IMR-90 (cell line): Measurements from ENCODE around the gene CREBBP. TPM values are rescaled to one million over a fixed set of nuclear protein-coding genes. Genes with fewer than 3 reads are reported as not detected.

Source experiments
- ATAC-seq: fragments of 200-7000 bp; cut with Tn5 transposase; 2 replicates; pipeline ENCODE4 v1.9.1; 2020; ENCODE audit warnings: low read depth, mild to moderate bottlenecking, moderate library complexity
- BruUV-seq: library from RNA; stranded (reverse); fragments of 400-500 nt; replicated peaks from 2 replicates; lab custom pipeline; 2021; lab: Mats Ljungman, UMichigan
- CTCF ChIA-PET: fragments of 300-600 bp; formaldehyde crosslinking; extraction: SDS; loops from one replicate; lab custom pipeline; 2021; ENCODE audit warnings: antibody characterized with exemption; lab: Yijun Ruan, JAX
- POLR2A ChIA-PET: fragments of 300-600 bp; sonication (Branson Sonifier 250); formaldehyde crosslinking; loops from one replicate; lab custom pipeline; 2022; ENCODE audit warnings: antibody characterized with exemption; ENCODE audit not compliant: unreplicated experiment; lab: Charles Lee
- DNase-seq: peaks from one replicate; pipeline ENCODE4 v3.0.0; 2013
- H2AFZ ChIP-seq: replicated peaks from 2 replicates; pipeline ENCODE3; 2013; ENCODE audit warnings: low read length, mild to moderate bottlenecking; ENCODE audit not compliant: poor library complexity
- H2AK5ac ChIP-seq: 2 replicates; pipeline ENCODE4 v1.6.1; 2013; ENCODE audit warnings: low read depth, low read length, inconsistent platforms
- H2AK9ac ChIP-seq: replicated peaks from 2 replicates; pipeline ENCODE3; 2013; ENCODE audit warnings: mild to moderate bottlenecking, low read depth, low read length, moderate library complexity; ENCODE audit not compliant: poor library complexity
- H2BK120ac ChIP-seq: 2 replicates; pipeline ENCODE4 v1.6.1; 2013; ENCODE audit warnings: low read depth, low read length, inconsistent platforms
- H2BK15ac ChIP-seq: 3 replicates; pipeline ENCODE4 v1.6.1; 2013; ENCODE audit warnings: low read depth, low read length, inconsistent platforms
- H2BK20ac ChIP-seq: 2 replicates; pipeline ENCODE4 v1.6.1; 2013; ENCODE audit warnings: low read depth, mild to moderate bottlenecking, inconsistent platforms, low read length, moderate library complexity
- H2BK5ac ChIP-seq: 2 replicates; pipeline ENCODE4 v1.6.1; 2013; ENCODE audit warnings: mild to moderate bottlenecking, low read depth, low read length, inconsistent platforms; ENCODE audit not compliant: poor library complexity, severe bottlenecking
- H3K14ac ChIP-seq: replicated peaks from 2 replicates; pipeline ENCODE4 v1.6.1; 2013; ENCODE audit warnings: low read depth, low read length, inconsistent platforms
- H3K18ac ChIP-seq: 2 replicates; pipeline ENCODE4 v1.6.1; 2013; ENCODE audit warnings: low read depth, low read length, control low read depth
- H3K23ac ChIP-seq: 2 replicates; pipeline ENCODE4 v1.6.1; 2013; ENCODE audit warnings: low read depth, low read length, inconsistent platforms
- H3K27ac ChIP-seq: 2 replicates; pipeline ENCODE4 v1.5.1; 2013; ENCODE audit warnings: mild to moderate bottlenecking, control low read depth, low read length; ENCODE audit not compliant: insufficient read depth
- H3K27me3 ChIP-seq: 2 replicates; pipeline ENCODE4 v1.6.1; 2013; ENCODE audit warnings: low read length; ENCODE audit not compliant: control insufficient read depth, insufficient read depth
- H3K36me3 ChIP-seq: 2 replicates; pipeline ENCODE4 v1.6.1; 2013; ENCODE audit warnings: low read length, mixed read lengths; ENCODE audit not compliant: control insufficient read depth, insufficient read depth
- H3K4ac ChIP-seq: 2 replicates; pipeline ENCODE4 v1.6.1; 2013; ENCODE audit warnings: low read depth, low read length, inconsistent platforms
- H3K4me1 ChIP-seq: 2 replicates; pipeline ENCODE4 v1.6.1; 2013; ENCODE audit warnings: low read length, mixed read lengths; ENCODE audit not compliant: control insufficient read depth, insufficient read depth
- H3K4me2 ChIP-seq: 2 replicates; pipeline ENCODE4 v1.6.1; 2013; ENCODE audit warnings: low read depth, mild to moderate bottlenecking, control low read depth, low read length, moderate library complexity
- H3K4me3 ChIP-seq: 2 replicates; pipeline ENCODE4 v1.5.1; 2013; ENCODE audit warnings: low read depth, mild to moderate bottlenecking, control low read depth, low read length, moderate library complexity; ENCODE audit not compliant: insufficient read depth
- H3K56ac ChIP-seq: 2 replicates; pipeline ENCODE4 v1.6.1; 2013; ENCODE audit warnings: low read length, inconsistent platforms; ENCODE audit not compliant: insufficient read depth; ENCODE audit errors: extremely low read depth
- H3K79me1 ChIP-seq, 2 experiments: 2 replicates each; pipeline ENCODE4 v1.6.1; 2013; ENCODE audit warnings: low read length in 2 of 2, inconsistent platforms in 1 of 2, low read depth in 1 of 2
- H3K9ac ChIP-seq: 2 replicates; pipeline ENCODE4 v1.6.1; 2013; ENCODE audit warnings: low read depth, low read length, control low read depth
- H3K9me1 ChIP-seq: 2 replicates; pipeline ENCODE4 v1.6.1; 2013; ENCODE audit warnings: low read length, inconsistent platforms; ENCODE audit not compliant: insufficient read depth
- H3K9me3 ChIP-seq: 2 replicates; pipeline ENCODE4 v1.6.1; 2013; ENCODE audit warnings: low read length; ENCODE audit not compliant: control insufficient read depth, insufficient read depth
- H4K20me1 ChIP-seq: 2 replicates; pipeline ENCODE4 v1.6.1; 2013; ENCODE audit warnings: low read length, inconsistent platforms; ENCODE audit not compliant: insufficient read depth
- H4K5ac ChIP-seq: 2 replicates; pipeline ENCODE4 v1.6.1; 2013; ENCODE audit warnings: mild to moderate bottlenecking, low read depth, low read length, control low read depth
- H4K8ac ChIP-seq, 2 experiments: 2 replicates each; pipeline ENCODE4 v1.6.1; 2013; ENCODE audit warnings: low read depth in 2 of 2, low read length in 2 of 2, control low read depth in 1 of 2, inconsistent platforms in 1 of 2
- H4K91ac ChIP-seq: 2 replicates; pipeline ENCODE4 v1.6.1; 2013; ENCODE audit warnings: low read depth, low read length, inconsistent platforms; ENCODE audit not compliant: insufficient read depth
- BHLHE40 ChIP-seq: fragments of 150-350 bp; IDR thresholded peaks from 2 replicates; pipeline ENCODE4 v1.6.1; 2016; ENCODE audit warnings: mild to moderate bottlenecking, low read depth, low read length
- CTCF ChIP-seq: conservative IDR thresholded peaks from 2 replicates; pipeline ENCODE4 v1.5.1; 2012; ENCODE audit warnings: mild to moderate bottlenecking, low read depth, low read length, improper control_type of control experiment
- FOS ChIP-seq: fragments of 150-350 bp; IDR thresholded peaks from 2 replicates; pipeline ENCODE4 v1.6.1; 2016; ENCODE audit warnings: low read depth, low read length
- MAFK ChIP-seq: IDR thresholded peaks from 2 replicates; pipeline ENCODE4 v1.6.1; 2012; ENCODE audit warnings: low read depth, low read length, improper control_type of control experiment
- MAZ ChIP-seq: IDR thresholded peaks from 2 replicates; pipeline ENCODE4 v1.6.1; 2012; ENCODE audit warnings: low read depth, mild to moderate bottlenecking, low read length, improper control_type of control experiment, moderate library complexity, borderline replicate concordance
- MXI1 ChIP-seq: IDR thresholded peaks from 2 replicates; pipeline ENCODE4 v1.6.1; 2012; ENCODE audit warnings: low read depth, mild to moderate bottlenecking, low read length, moderate library complexity, borderline replicate concordance
- NFE2L2 ChIP-seq: fragments of 150-350 bp; IDR thresholded peaks from 2 replicates; pipeline ENCODE4 v1.6.1; 2016; ENCODE audit warnings: low read depth, mild to moderate bottlenecking, low read length
- POLR2A ChIP-seq: IDR thresholded peaks from 2 replicates; pipeline ENCODE4 v1.6.1; 2012; ENCODE audit warnings: mild to moderate bottlenecking, low read depth, low read length
- RCOR1 ChIP-seq: IDR thresholded peaks from 2 replicates; pipeline ENCODE4 v1.6.1; 2012; ENCODE audit warnings: mild to moderate bottlenecking, low read length, improper control_type of control experiment; ENCODE audit not compliant: insufficient replicate concordance
- RFX5 ChIP-seq: IDR thresholded peaks from 2 replicates; pipeline ENCODE4 v1.8.0; 2012; ENCODE audit warnings: low read depth, mild to moderate bottlenecking, low read length, moderate library complexity
- SMC3 ChIP-seq: fragments of 150-350 bp; IDR thresholded peaks from 2 replicates; pipeline ENCODE4 v1.6.1; 2016; ENCODE audit warnings: low read depth, mild to moderate bottlenecking, antibody characterized with exemption, low read length, moderate library complexity
- WGBS, 2 experiments: methylation state at CpG; one replicate each; pipeline versions ENCODE4 v1.1.5 to v1.1.7; 2013; ENCODE audit warnings: missing lambda C conversion rate in 2 of 2; ENCODE audit not compliant: insufficient read length in 1 of 2; ENCODE audit errors: extremely low coverage in 2 of 2; 5-methylcytosine and 5-hydroxymethylcytosine counted together
- dilution Hi-C: fragments of 300-500 bp; cut with HindIII; formaldehyde crosslinking; loops from one replicate; pipeline ENCODE4 v1.14.3; 2018; ENCODE audit warnings: low sequenced_read_pairs; ENCODE audit not compliant: unreplicated experiment
- in situ Hi-C: fragments of 300-500 bp; cut with MboI; formaldehyde crosslinking; loops from 3 replicates; pipeline ENCODE4 v1.14.3; 2019; ENCODE audit warnings: low sequenced_read_pairs, inconsistent platforms, mixed read lengths
- intact Hi-C: fragments of 100-400 bp; cut with micrococcal nuclease; formaldehyde crosslinking; loops from 2 replicates; pipeline ENCODE4 v1.10.0; 2022
- polyA plus RNA-seq, 3 experiments: library from polyadenylated mRNA; depleted of rRNA; stranded (reverse); fragments of >200 nt; gene quantifications; 2 replicates each; pipeline ENCODE4 v1.2.3, GENCODE V29; 2012; ENCODE audit warnings: low replicate concordance in 1 of 3
- total RNA-seq: library from RNA; depleted of rRNA; stranded (reverse); fragments of >200 nt; gene quantifications from 2 replicates; pipeline ENCODE4 v1.2.3, GENCODE V29; 2012
- TF ChIP-seq, protein P1 (sequence below): fragments of 150-350 bp; IDR thresholded peaks from 2 replicates; pipeline ENCODE4 v1.6.1; 2016; ENCODE audit warnings: low read depth, mild to moderate bottlenecking, low read length, moderate library complexity, borderline replicate concordance

Gene CREBBP
- total and polyA plus RNA-seq, 2 of the 4 experiments (the other 2 are of a cell fraction), result 7.3 to 12.5 TPM

DNA sequence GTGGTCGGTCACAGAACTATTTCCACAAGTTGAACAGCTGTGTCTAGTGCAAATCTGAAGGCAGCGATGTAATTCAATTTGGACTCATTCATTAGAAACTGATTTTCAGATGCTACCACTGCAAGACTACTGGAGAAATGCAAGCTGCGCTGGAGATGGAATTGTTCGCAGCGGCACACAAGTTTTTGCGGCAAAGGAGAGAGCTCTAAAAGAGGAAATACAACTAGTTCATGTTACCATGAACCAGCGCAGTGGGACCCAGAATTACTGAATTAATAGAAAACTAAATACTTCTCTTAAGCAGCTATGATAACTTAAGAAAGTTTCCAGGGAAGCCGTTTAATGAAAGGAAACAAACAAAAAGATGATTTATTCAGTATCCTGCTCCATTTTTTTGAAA lies 1.9 kb downstream of the CREBBP start:
- H2AK9ac ChIP-seq, result no peak overlapping the region
- TSS peak; percentile 44 for BruUV-seq
- H3K4me3 ChIP-seq, result peak overlapping the region; percentile 76
- in situ Hi-C loops (no loop called here), intact Hi-C loops (loop anchor here (1.0 to 5.0 kb wide), 5 partner anchors 106 to 374 kb away; partner anchors contain the start of gene ADCY9), dilution Hi-C loops (no loop called here)
- H3K27ac ChIP-seq, result no peak overlapping the region
- H3K36me3 ChIP-seq, result no peaks in the 10 kb centered on the region; the same call in 1 of the 2 replicates
- H3K4ac ChIP-seq, result no peak overlapping the region
- no peaks in the 10 kb centered on the region for H3K9me3 ChIP-seq
- H2BK120ac ChIP-seq, result no peak overlapping the region
- DNase-seq, result peak; percentile 38
- H3K9ac ChIP-seq, result peak overlapping the region; percentile 74; the same call in 1 of the 2 replicates
- no peak overlapping the region for H2BK20ac ChIP-seq
- H2AK5ac ChIP-seq, result no peak overlapping the region
- peak overlapping the region; percentile 87 for H3K4me2 ChIP-seq
- H3K56ac ChIP-seq, result peak overlapping the region; percentile 48; the same call in 1 of the 2 replicates
- ChIA-PET CTCF (interaction anchor here (0.6 to 1.6 kb wide), 4 partner anchors 40 to 188 kb away, joined by 3 to 4 read pairs (median 4); no protein-coding TSS in a partner anchor), POLR2A (interaction anchor here (0.5 kb wide), 1 partner anchor 229 kb away, joined by 20 read pairs; no protein-coding TSS in a partner anchor)
- no peak overlapping the region for H3K14ac ChIP-seq
- H2BK15ac ChIP-seq, result no peak overlapping the region
- H4K91ac ChIP-seq, result no peak overlapping the region
- H4K8ac ChIP-seq, result no peak overlapping the region
- peaks cover 4 to 66% of the 10 kb centered on the region in 2 experiments for H3K79me1 ChIP-seq
- peaks cover 63% of the 10 kb centered on the region for H4K20me1 ChIP-seq
- 0% methylated on average over 1 of the region's 8 CpGs; no CpG with 5 or more reads in 1 of the 2 experiments for WGBS, 2 experiments
- H3K9me1 ChIP-seq, result peaks cover 31% of the 10 kb centered on the region
- no peak overlapping the region for H2AFZ ChIP-seq
- H3K4me1 ChIP-seq, result peaks cover 27% of the 10 kb centered on the region
- peak overlapping the region; percentile 89; the same call in 1 of the 2 replicates for H3K23ac ChIP-seq
- H2BK5ac ChIP-seq, result no peak overlapping the region
- TF ChIP-seq BHLHE40 (no peak), NFE2L2 (no peak), MAFK (no peak), SMC3 (no peak), FOS (no peak), MXI1 (no peak), RFX5 (no peak), MAZ (no peak), RCOR1 (no peak), CTCF (no peak), POLR2A (no peak)
- TF ChIP-seq, protein P1, sequence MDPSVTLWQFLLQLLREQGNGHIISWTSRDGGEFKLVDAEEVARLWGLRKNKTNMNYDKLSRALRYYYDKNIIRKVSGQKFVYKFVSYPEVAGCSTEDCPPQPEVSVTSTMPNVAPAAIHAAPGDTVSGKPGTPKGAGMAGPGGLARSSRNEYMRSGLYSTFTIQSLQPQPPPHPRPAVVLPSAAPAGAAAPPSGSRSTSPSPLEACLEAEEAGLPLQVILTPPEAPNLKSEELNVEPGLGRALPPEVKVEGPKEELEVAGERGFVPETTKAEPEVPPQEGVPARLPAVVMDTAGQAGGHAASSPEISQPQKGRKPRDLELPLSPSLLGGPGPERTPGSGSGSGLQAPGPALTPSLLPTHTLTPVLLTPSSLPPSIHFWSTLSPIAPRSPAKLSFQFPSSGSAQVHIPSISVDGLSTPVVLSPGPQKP, result no peak
- no peak for ATAC-seq
- no peaks in the 10 kb centered on the region for H3K27me3 ChIP-seq
- H3K18ac ChIP-seq, result no peak overlapping the region
- H4K5ac ChIP-seq, result no peak overlapping the region
